Neutrophil (primary cell): Measurements from ENCODE around the gene MYOD1.

Experiments used
- H3K27ac ChIP-seq: fragments of 200-600 bp; sonication (generic); 2 replicates; pipeline ENCODE4 v1.5.1; 2016; ENCODE audit warnings: mild to moderate bottlenecking, moderate library complexity
- H3K27me3 ChIP-seq: fragments of 200-600 bp; sonication (generic); 2 replicates; pipeline ENCODE4 v1.6.0; 2016; ENCODE audit warnings: mild to moderate bottlenecking
- H3K36me3 ChIP-seq: fragments of 200-600 bp; sonication (generic); 2 replicates; pipeline ENCODE4 v1.5.1; 2017
- H3K4me1 ChIP-seq, 2 experiments: fragments of 200-600 bp in 1 of 2; sonication (generic) in 1 of 2; 1 replicate in 1 of 2; 2 replicates in 1 of 2; pipeline versions ENCODE4 v1.5.1 to v1.6.1; 2013 to 2016; ENCODE audit warnings: low read depth in 1 of 2, low read length in 1 of 2, mild to moderate bottlenecking in 1 of 2, moderate library complexity in 1 of 2; ENCODE audit not compliant: control insufficient read depth in 1 of 2, insufficient read depth in 1 of 2
- H3K4me3 ChIP-seq, 2 experiments: fragments of 200-600 bp in 1 of 2; sonication (generic) in 1 of 2; 1 replicate in 1 of 2; 2 replicates in 1 of 2; pipeline ENCODE4 v1.5.1; 2013 to 2016; ENCODE audit warnings: low read depth in 1 of 2, low read length in 1 of 2, mild to moderate bottlenecking in 1 of 2, moderate library complexity in 1 of 2
- H3K9me3 ChIP-seq: fragments of 200-600 bp; sonication (generic); 2 replicates; pipeline ENCODE4 v1.5.1; 2016
- CTCF ChIP-seq: fragments of 200-600 bp; sonication (generic); IDR thresholded peaks from 2 replicates; pipeline ENCODE4 v1.5.1; 2016; ENCODE audit warnings: antibody characterized with exemption

Gene MYOD1

GRCh38 chr11:17718015-17718414 is 1.4 kb upstream of the MYOD1 start:
- H3K4me1 ChIP-seq, result no peaks in the 10 kb centered on the region
- no peaks in the 10 kb centered on the region for H3K36me3 ChIP-seq
- no peak overlapping the region for H3K27ac ChIP-seq
- peaks cover 100% of the 10 kb centered on the region for H3K27me3 ChIP-seq
- no peak for TF ChIP-seq CTCF
- H3K4me3 ChIP-seq, result no peak overlapping the region
- no peaks in the 10 kb centered on the region for H3K9me3 ChIP-seq

- Histone ChIP-seq H3K27ac (no peak overlapping the region), H3K4me1 (no peaks in the 10 kb centered on the region), H3K36me3 (no peaks in the 10 kb centered on the region), H3K9me3 (no peaks in the 10 kb centered on the region), H3K4me3 (no peak overlapping the region), H3K27me3 (peaks cover 100% of the 10 kb centered on the region)
- TF ChIP-seq CTCF, result no peak
Measured at GRCh38 chr11:17718510-17718962, 835 bp upstream of the MYOD1 start.

GRCh38 chr11:17719938-17720795 is 796 bp downstream of the MYOD1 start:
- H3K27me3 ChIP-seq, result peaks cover 100% of the 10 kb centered on the region
- H3K9me3 ChIP-seq, result no peaks in the 10 kb centered on the region
- no peak for TF ChIP-seq CTCF
- H3K4me3 ChIP-seq, result no peak overlapping the region
- no peaks in the 10 kb centered on the region for H3K36me3 ChIP-seq
- H3K4me1 ChIP-seq, result no peaks in the 10 kb centered on the region
- H3K27ac ChIP-seq, result no peak overlapping the region

- no peaks in the 10 kb centered on the region for H3K4me1 ChIP-seq
- H3K36me3 ChIP-seq, result no peaks in the 10 kb centered on the region
- H3K27me3 ChIP-seq, result peaks cover 100% of the 10 kb centered on the region
- H3K9me3 ChIP-seq, result no peaks in the 10 kb centered on the region
- H3K4me3 ChIP-seq, result no peak overlapping the region
- no peak for TF ChIP-seq CTCF
- H3K27ac ChIP-seq, result no peak overlapping the region
Measured at GRCh38 chr11:17720796-17721171, 1.4 kb downstream of the MYOD1 start.

GRCh38 chr11:17721242-17721999 is 2.0 kb downstream of the MYOD1 start:
- H3K9me3 ChIP-seq, result no peaks in the 10 kb centered on the region
- no peak overlapping the region for H3K27ac ChIP-seq
- no peak overlapping the region for H3K4me3 ChIP-seq
- H3K4me1 ChIP-seq, result no peaks in the 10 kb centered on the region
- no peak for TF ChIP-seq CTCF
- peaks cover 100% of the 10 kb centered on the region for H3K27me3 ChIP-seq
- H3K36me3 ChIP-seq, result no peaks in the 10 kb centered on the region
